HEK293 (cell line): ENCODE measurements around the gene BRI3BP.

ENCODE experiments used
- CTCF ChIA-PET: fragments of 350-600 bp; formaldehyde crosslinking; extraction: SDS; loops from one replicate; lab custom pipeline; 2021; ENCODE audit warnings: antibody characterized with exemption; lab: Yijun Ruan, JAX
- POLR2A ChIA-PET: fragments of 300-600 bp; formaldehyde crosslinking; extraction: SDS; loops from one replicate; lab custom pipeline; 2020; ENCODE audit warnings: antibody characterized with exemption, inconsistent platforms; lab: Yijun Ruan, JAX
- H3K27ac ChIP-seq: fragments of 200-500 bp; sonication (Bioruptor generic); 2 replicates; pipeline ENCODE4 v1.5.1; 2014; ENCODE audit warnings: low read depth, low read length, control low read depth, inconsistent platforms; ENCODE audit errors: extremely low read depth
- H3K36me3 ChIP-seq, 2 experiments: fragments of 200-500 bp in 1 of 2; sonication (Bioruptor generic) in 1 of 2; 1 replicate in 1 of 2; 2 replicates in 1 of 2; pipeline ENCODE4 v1.5.1; 2014 to 2017; ENCODE audit warnings: inconsistent platforms in 2 of 2, low read length in 2 of 2; ENCODE audit not compliant: control insufficient read depth in 2 of 2, insufficient read depth in 1 of 2
- H3K4me1 ChIP-seq: fragments of 200-500 bp; sonication (Bioruptor generic); 2 replicates; pipeline ENCODE4 v1.5.1; 2014; ENCODE audit warnings: mild to moderate bottlenecking, low read length, inconsistent platforms; ENCODE audit not compliant: control insufficient read depth, insufficient read depth
- H3K4me3 ChIP-seq: 2 replicates; pipeline ENCODE4 v1.5.1; 2011; ENCODE audit warnings: low read depth, mild to moderate bottlenecking, control low read depth, low read length, moderate library complexity
- H3K9me3 ChIP-seq: fragments of 200-500 bp; sonication (Bioruptor generic); 2 replicates; pipeline ENCODE4 v1.5.1; 2014; ENCODE audit warnings: low read depth, low read length, inconsistent platforms; ENCODE audit not compliant: control insufficient read depth, insufficient read depth
- AEBP2 ChIP-seq: fragments of 450-650 bp; formaldehyde crosslinking; IDR thresholded peaks from 2 replicates; pipeline ENCODE4 v1.5.1; 2016; ENCODE audit warnings: missing biosample characterization, missing genetic modification characterization, borderline replicate concordance
- HOXD13 ChIP-seq: sonication (generic); formaldehyde crosslinking; IDR thresholded peaks from 2 replicates; pipeline ENCODE4 v1.8.0; 2022; ENCODE audit warnings: missing genetic modification reagents, borderline replicate concordance
- OVOL3 ChIP-seq: fragments of 450-650 bp; formaldehyde crosslinking; IDR thresholded peaks from 2 replicates; pipeline ENCODE4 v1.5.1; 2016; ENCODE audit warnings: missing biosample characterization, missing genetic modification characterization
- SP2 ChIP-seq: fragments of 450-650 bp; formaldehyde crosslinking; IDR thresholded peaks from 2 replicates; pipeline ENCODE4 v1.5.1; 2016; ENCODE audit warnings: missing biosample characterization, missing genetic modification characterization
- ZBTB44 ChIP-seq: fragments of 450-650 bp; IDR thresholded peaks from 2 replicates; pipeline ENCODE4 v1.5.1; 2018; ENCODE audit warnings: missing biosample characterization, mild to moderate bottlenecking, missing genetic modification characterization
- ZFP37 ChIP-seq: fragments of 450-650 bp; formaldehyde crosslinking; IDR thresholded peaks from 2 replicates; pipeline ENCODE4 v1.5.1; 2016; ENCODE audit warnings: missing biosample characterization, missing genetic modification characterization
- ZFP69B ChIP-seq: fragments of 450-650 bp; formaldehyde crosslinking; IDR thresholded peaks from 2 replicates; pipeline ENCODE4 v1.5.1; 2016; ENCODE audit warnings: missing biosample characterization, missing genetic modification characterization
- ZNF133 ChIP-seq: fragments of 450-650 bp; formaldehyde crosslinking; IDR thresholded peaks from 2 replicates; pipeline ENCODE4 v1.5.1; 2016; ENCODE audit warnings: missing biosample characterization, missing genetic modification characterization
- ZNF155 ChIP-seq: fragments of 450-650 bp; formaldehyde crosslinking; IDR thresholded peaks from 2 replicates; pipeline ENCODE4 v1.5.1; 2016; ENCODE audit warnings: missing biosample characterization, missing genetic modification characterization
- ZNF157 ChIP-seq: fragments of 450-650 bp; formaldehyde crosslinking; IDR thresholded peaks from 2 replicates; pipeline ENCODE4 v1.5.1; 2016; ENCODE audit warnings: missing biosample characterization, missing genetic modification characterization
- ZNF174 ChIP-seq: fragments of 450-650 bp; formaldehyde crosslinking; IDR thresholded peaks from 2 replicates; pipeline ENCODE4 v1.5.0; 2017; ENCODE audit warnings: missing biosample characterization, mild to moderate bottlenecking, missing genetic modification characterization
- ZNF221 ChIP-seq: fragments of 450-650 bp; formaldehyde crosslinking; IDR thresholded peaks from 2 replicates; pipeline ENCODE4 v1.5.1; 2017; ENCODE audit warnings: missing biosample characterization, missing genetic modification characterization, borderline replicate concordance
- ZNF280C ChIP-seq: fragments of 450-650 bp; formaldehyde crosslinking; IDR thresholded peaks from 2 replicates; pipeline ENCODE4 v1.5.1; 2016; ENCODE audit warnings: missing biosample characterization, missing genetic modification characterization
- ZNF341 ChIP-seq: fragments of 450-650 bp; formaldehyde crosslinking; IDR thresholded peaks from 2 replicates; pipeline ENCODE4; 2016; ENCODE audit warnings: low read depth, missing biosample characterization, missing genetic modification characterization
- ZNF391 ChIP-seq: fragments of 450-650 bp; formaldehyde crosslinking; IDR thresholded peaks from 2 replicates; pipeline ENCODE4 v1.5.1; 2016; ENCODE audit warnings: low read depth, missing biosample characterization, missing genetic modification characterization, borderline replicate concordance
- ZNF513 ChIP-seq: fragments of 450-650 bp; IDR thresholded peaks from 2 replicates; pipeline ENCODE4 v1.5.1; 2018; ENCODE audit warnings: missing biosample characterization, missing genetic modification characterization
- ZNF521 ChIP-seq: fragments of 450-650 bp; formaldehyde crosslinking; IDR thresholded peaks from 2 replicates; pipeline ENCODE4 v1.5.1; 2017; ENCODE audit warnings: missing biosample characterization, mild to moderate bottlenecking, missing genetic modification characterization
- ZNF549 ChIP-seq: fragments of 450-650 bp; IDR thresholded peaks from 2 replicates; pipeline ENCODE4 v1.5.1; 2018; ENCODE audit warnings: missing biosample characterization, missing genetic modification characterization, mild to moderate bottlenecking, inconsistent platforms, moderate library complexity
- ZNF571 ChIP-seq: fragments of 450-650 bp; formaldehyde crosslinking; IDR thresholded peaks from 2 replicates; pipeline ENCODE4 v1.5.0; 2017; ENCODE audit warnings: missing biosample characterization, missing genetic modification characterization
- ZNF585B ChIP-seq: fragments of 450-650 bp; formaldehyde crosslinking; IDR thresholded peaks from 2 replicates; pipeline ENCODE4 v1.5.1; 2016; ENCODE audit warnings: missing biosample characterization, missing genetic modification characterization
- ZNF624 ChIP-seq: fragments of 450-650 bp; formaldehyde crosslinking; IDR thresholded peaks from 2 replicates; pipeline ENCODE4 v1.5.1; 2017; ENCODE audit warnings: missing biosample characterization, missing genetic modification characterization
- ZNF645 ChIP-seq: fragments of 450-650 bp; formaldehyde crosslinking; IDR thresholded peaks from 2 replicates; pipeline ENCODE4; 2016; ENCODE audit warnings: missing biosample characterization, missing genetic modification characterization
- ZNF704 ChIP-seq: fragments of 450-650 bp; formaldehyde crosslinking; IDR thresholded peaks from 2 replicates; pipeline ENCODE4 v1.5.1; 2016; ENCODE audit warnings: missing biosample characterization, missing genetic modification characterization
- ZSCAN16 ChIP-seq: fragments of 450-650 bp; formaldehyde crosslinking; IDR thresholded peaks from 2 replicates; pipeline ENCODE4 v1.5.1; 2016; ENCODE audit warnings: missing biosample characterization, missing genetic modification characterization
- ZSCAN18 ChIP-seq: fragments of 450-650 bp; formaldehyde crosslinking; IDR thresholded peaks from 2 replicates; pipeline ENCODE4 v1.5.1; 2016; ENCODE audit warnings: missing biosample characterization, missing genetic modification characterization
- ZSCAN23 ChIP-seq: fragments of 450-650 bp; formaldehyde crosslinking; IDR thresholded peaks from 2 replicates; pipeline ENCODE4 v1.5.1; 2016; ENCODE audit warnings: missing biosample characterization, missing genetic modification characterization

BRI3BP gene

GRCh38 chr12:125025606-125026235, 32.3 kb downstream of the BRI3BP start:
- ChIA-PET POLR2A (no interaction called here), CTCF (no interaction called here)
- H3K4me1 ChIP-seq = no peaks in the 10 kb centered on the region; the same call in 1 of the 2 replicates
- H3K27ac ChIP-seq = no peak overlapping the region
- no peak for TF ChIP-seq HOXD13 (CRISPR knock-in tag)
- no peak for TF ChIP-seq ZNF585B (tag by site-specific recombination)
- TF ChIP-seq ZNF571 = no peak
- no peak for TF ChIP-seq AEBP2 (tag by site-specific recombination)
- no peak for TF ChIP-seq ZFP37
- no peak for TF ChIP-seq ZNF549 (tag by site-specific recombination)
- no peak for TF ChIP-seq ZFP69B (tag by site-specific recombination)
- no peak for TF ChIP-seq ZBTB44
- TF ChIP-seq ZNF174 = no peak
- TF ChIP-seq OVOL3 (tag by site-specific recombination) = no peak
- TF ChIP-seq ZNF704 = no peak
- TF ChIP-seq ZSCAN18 (tag by site-specific recombination) = no peak
- TF ChIP-seq ZNF133 = no peak
- no peak for TF ChIP-seq ZNF221 (tag by site-specific recombination)
- no peak for TF ChIP-seq ZNF391 (tag by site-specific recombination)
- no peak for TF ChIP-seq ZNF155 (tag by site-specific recombination)
- no peak for TF ChIP-seq ZNF645 (tag by site-specific recombination)
- H3K4me3 ChIP-seq = no peak overlapping the region
- no peaks in the 10 kb centered on the region for H3K9me3 ChIP-seq
- peaks cover 13 to 35% of the 10 kb centered on the region in 2 experiments for H3K36me3 ChIP-seq

GRCh38 chr12:125028106-125028505, 34.7 kb downstream of the BRI3BP start:
- no peak overlapping the region for H3K27ac ChIP-seq
- ChIA-PET POLR2A (no interaction called here), CTCF (no interaction called here)
- H3K4me1 ChIP-seq = no peaks in the 10 kb centered on the region; the same call in 1 of the 2 replicates
- H3K4me3 ChIP-seq = no peak overlapping the region
- H3K9me3 ChIP-seq = no peaks in the 10 kb centered on the region
- peaks cover 9 to 26% of the 10 kb centered on the region in 2 experiments for H3K36me3 ChIP-seq
- TF ChIP-seq ZNF157 (no peak), ZSCAN16 (tag by site-specific recombination) (no peak), ZNF280C (no peak), ZNF341 (tag by site-specific recombination) (no peak), ZSCAN23 (tag by site-specific recombination) (no peak), ZNF521 (tag by site-specific recombination) (no peak), ZNF624 (no peak), ZNF155 (tag by site-specific recombination) (no peak), ZNF513 (tag by site-specific recombination) (no peak), SP2 (tag by site-specific recombination) (no peak)
